Nucleus accumbens (tissue), 56 donors: ENCODE data around the gene DUSP1.

Experiments used
- DNase-seq, 56 donors: peaks; one replicate each; lab custom pipeline; 2025; lab: John Stamatoyannopoulos, UW

DUSP1 gene

DNA sequence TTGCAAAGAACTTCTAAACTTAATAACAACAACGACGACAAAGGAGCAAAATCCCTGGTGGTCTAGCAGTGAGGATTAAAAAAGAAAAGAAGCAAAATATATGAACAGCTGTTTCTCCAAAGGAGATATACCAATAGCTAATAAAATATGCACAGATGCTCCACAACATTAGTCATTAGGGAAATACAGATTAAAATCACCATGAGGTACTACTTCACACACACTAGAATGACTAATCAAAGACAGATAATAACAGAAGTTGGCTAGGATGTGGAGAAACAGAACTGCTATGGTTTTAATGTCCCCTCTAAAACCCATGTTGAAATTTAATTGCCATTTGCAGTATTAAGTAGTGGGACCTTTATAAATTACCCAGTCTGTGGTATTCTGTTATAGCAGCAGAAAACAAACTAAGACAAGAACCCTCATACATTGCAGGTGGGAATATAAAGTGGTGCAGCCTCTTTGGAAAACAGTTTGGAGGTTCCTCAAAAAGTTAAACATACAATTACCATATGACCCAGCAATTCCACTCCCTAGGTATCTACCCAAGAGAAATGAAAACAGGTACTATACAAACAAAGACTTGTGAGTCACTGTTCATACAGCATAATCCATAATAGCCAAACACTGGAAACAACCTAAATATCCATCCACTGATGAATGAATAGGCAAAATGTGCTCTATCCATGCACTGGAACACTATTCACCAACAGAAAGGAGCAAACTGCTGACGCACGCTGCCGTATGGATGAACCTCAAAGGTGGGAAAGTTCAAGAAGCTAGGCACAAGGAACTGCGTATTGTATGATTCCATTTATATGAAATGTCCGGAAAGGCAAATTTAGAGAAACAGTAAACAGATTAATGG is 11.4 kb upstream of the DUSP1 start:
- DNase-seq: no peak

DNA sequence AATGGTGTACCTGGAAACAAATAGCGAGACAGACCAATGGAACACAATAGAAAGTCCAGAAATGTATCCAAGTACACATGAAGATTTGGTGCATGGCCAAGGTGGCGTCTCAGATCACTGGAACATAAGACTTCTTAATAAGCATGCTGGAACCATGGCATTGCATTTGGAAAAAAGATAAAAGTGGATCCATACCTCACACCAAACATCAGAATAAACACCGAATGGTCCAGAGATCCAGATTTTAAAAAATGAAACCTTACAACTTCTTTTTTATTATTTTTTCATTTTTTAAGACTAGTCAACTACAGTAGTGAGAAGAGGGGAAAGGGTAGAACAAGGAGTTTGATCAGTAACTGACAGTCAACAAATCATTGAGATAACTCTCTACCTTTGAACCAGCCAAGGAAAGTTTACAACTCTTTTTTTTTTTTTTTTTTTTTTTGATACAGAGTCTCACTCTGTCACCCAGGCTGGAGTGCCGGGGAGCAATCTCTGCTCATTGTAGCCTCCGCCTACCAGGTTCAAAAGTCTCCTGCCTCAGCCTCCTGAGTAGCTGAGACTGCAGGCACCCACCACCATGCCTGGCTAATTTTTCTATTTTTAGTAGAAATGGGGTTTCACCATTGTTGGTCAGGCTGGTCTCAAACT is 8.8 kb upstream of the DUSP1 start:
- DNase-seq: no peak

DNA sequence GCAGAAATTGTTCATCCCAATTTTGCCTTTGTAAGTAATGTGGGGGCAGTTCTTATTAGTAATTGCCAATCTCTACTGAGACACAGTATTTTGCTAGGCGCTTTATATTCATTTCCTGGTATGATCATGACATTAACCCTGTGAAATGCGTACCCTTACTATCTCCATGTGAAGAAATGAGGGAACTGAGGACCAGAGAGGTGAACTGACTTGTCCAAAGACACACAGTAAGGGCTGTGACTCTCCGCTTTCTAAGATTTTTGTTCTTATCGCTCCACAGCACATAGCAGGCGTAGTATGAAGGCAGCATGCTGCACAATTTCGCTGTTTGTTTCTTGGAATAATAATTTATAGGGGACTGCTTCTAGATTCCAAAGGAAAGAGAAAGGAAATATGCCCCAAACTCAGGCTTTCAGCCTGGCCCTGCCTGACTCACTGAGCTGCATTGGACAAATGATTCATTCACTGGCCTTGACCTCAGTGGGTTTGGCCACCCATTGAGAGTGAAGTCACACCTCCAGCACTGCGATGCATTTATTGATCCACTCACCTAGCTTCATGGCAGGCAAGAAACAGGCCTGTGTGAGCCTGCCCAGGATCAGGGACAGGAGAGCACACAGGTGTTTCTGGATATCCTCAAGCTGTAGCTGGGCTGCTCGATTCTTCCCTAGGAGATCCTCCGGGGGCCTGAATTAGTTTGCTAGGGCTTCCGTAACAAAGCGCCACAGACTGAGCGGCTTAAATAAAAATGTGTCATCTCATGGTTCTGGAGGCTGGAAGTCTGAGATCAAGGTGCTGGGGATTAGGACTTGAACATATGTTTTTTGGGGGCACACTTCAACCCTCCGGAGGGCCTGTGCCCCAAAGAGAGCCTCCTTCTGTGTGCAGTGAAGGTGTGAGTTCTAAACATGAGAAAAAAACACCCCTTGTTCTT is 7.2 kb upstream of the DUSP1 start:
- DNase-seq: no peak

DNA sequence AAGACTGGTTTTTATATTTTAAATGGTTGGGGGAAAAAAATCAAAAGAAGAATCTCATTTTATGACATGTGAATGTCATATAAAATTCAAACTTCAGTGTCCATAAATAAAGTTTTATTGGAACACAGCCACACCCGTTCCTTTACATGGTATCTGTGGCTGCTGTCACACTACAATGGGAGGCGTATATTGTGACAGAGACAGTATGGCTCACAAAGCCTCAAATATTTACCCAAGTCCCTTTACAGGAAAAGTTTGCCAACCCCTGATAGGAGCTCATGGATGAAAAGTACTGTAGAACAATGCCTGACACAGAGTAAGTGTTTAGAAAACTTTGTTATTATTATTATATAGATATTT is 5.2 kb upstream of the DUSP1 start:
- no peak for DNase-seq

DNA sequence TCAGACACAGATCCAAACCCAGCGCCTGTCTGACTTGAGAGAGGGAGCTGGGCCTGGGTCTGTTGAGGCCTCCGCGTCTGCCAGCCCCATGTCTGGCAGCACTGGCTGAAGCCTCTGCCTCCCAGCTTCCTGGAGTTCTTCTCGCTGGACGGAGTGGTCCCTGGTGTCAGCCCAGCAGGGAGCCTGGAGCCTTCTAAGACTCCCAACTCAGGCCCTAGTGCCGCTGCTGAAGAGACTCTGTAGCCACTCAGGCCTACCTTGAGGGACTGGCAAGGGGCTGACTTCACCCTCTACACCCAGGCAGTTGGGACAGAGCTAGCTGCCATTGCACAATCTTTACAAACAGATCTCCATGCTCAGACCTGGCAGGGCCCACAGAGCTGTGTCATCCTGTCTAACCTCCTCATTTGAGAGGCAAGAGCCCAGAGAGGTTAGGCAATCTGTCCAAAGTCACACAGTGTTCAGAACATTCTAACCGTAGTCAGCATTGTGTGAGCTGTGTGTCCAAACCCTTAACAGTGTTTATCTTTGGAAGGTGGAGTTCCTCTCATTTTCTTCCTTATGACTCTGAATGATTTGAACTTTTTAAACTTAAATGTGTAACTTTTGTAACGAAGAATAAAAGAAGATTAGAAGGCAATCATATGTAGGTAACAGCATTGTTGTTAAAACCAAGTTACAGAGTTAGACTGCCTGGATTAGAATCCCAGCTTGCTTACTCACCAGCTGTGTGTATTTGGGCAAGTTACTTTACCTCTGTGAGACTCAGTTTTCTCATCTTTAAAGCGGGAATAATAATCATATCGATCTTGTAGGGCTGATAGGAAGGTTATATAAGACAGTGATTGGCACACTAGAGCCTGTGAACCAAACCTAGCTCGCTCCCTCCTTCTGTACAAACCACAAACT is 4.6 kb upstream of the DUSP1 start:
- no peak for DNase-seq

DNA sequence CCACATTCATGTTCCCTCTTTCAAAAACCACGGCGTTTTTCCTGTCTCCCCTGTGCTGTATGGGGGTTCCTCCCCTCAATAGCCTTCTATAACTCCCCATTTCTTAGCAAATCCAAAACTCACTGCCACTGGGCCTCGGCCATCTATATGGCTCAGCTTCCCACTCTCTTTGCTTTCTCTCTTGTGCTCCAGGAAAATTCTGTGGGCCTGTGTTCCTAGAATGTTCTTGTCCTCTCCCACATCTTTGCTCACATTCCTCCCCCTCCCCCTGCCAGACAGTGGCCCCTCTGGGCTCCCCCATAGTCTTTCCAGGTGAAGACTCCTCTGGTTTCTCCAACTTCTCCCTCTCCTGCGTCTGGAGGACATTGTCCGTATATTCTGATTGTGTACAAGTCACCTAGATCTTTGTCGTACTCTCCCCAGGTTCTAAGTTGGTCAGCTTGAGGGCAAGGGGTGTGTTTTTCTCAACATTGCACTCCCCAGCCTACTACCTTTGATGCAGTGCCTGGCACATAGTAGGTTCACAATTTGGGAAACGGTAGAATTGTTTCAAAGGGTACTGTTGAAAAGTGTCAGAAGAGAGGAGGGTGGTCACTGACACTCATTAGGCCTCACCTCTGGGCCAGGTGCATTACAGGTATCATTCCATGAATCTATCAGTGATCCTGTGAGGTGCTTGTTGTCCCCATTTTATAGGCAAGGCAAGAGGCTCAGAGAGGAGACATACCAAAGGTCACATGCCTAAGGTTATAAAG is 3.7 kb upstream of the DUSP1 start:
- DNase-seq: no peak

DNA sequence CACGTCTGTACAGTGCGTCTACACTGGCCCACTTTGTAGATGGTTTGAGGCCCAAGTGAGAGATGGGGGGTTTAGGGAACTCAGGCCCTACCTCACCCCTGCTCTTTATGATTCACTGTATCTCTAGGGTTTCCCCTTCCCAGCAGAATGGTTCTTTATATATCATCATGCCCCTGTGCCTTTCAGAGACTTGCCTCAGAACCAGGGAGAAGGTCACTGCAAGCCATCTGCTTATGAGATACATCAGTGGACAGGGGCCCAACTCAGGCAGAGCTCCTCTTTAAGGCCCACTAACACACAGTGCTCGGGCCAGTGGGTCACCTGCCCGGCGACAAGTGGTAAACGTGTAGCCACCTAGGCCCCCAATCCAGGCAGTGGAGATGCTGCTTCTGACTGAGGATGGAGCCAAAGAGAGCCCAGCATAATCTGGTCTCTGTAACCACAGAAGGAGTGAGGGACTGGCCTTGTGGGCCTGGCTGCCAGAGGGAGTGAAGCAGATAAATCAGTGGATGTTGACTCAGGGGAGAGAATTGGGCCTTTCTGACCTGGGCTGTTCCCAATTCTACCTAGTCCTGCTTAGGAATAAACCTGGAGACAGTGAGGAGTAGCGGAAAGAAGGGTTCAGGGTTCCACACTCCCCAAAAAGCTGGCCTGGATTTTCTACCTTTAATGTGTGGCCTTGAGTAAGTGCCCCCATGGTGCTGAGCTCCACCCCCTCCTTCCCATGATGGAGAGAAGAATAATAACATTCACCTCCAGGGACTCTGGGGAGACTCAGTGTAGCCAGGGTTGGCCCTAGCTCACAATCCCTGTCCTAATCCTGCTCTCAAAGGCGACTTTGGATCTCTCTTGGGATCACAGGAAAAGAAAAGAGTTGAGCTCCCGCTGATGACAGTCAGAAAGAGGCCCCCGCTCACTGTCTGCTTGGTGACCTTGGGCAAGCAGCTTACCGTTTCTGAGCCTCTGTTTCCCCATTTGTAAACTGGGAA is 2.8 kb upstream of the DUSP1 start:
- no peak for DNase-seq

DNA sequence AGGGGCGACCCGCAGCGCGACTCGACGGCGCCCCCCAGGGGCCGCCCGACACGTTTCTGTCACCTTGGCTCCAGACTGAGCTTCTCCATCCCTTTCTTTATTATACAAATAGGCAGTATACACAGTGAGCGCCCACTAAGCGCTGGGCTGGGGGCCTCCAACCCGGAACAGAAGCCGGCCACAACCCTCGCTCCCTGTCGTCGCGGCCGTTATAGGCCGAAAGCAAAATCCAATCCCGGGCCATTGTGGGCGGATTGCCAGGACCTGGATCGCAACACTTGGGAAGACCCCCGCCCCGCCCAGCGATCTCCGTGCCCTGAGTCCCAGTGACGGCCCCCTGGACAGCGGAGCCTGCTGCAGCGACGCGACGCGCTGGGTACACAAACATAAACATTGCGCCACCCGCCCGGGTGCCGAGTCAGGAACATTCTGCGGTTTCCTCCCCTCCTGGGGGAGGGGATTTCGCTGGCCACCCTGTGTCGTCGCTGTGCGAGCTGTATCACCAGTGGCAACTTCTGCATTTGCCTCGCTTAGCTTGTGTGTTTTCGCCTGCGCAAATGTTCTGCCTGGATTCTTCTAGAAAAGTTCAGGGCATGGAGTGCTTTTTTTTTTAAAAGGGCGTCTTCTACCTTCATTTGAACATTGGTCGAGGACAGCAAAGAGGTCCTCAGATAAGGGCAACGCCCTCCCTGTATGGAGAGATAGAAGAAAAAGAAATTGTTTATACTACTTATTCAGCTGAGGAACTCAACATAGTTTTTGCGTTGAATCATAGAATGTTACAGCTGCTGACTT is 1.3 kb upstream of the DUSP1 start:
- DNase-seq: peak in 39 of 56 donors; percentile 38 to 85 (median 68)

DNA sequence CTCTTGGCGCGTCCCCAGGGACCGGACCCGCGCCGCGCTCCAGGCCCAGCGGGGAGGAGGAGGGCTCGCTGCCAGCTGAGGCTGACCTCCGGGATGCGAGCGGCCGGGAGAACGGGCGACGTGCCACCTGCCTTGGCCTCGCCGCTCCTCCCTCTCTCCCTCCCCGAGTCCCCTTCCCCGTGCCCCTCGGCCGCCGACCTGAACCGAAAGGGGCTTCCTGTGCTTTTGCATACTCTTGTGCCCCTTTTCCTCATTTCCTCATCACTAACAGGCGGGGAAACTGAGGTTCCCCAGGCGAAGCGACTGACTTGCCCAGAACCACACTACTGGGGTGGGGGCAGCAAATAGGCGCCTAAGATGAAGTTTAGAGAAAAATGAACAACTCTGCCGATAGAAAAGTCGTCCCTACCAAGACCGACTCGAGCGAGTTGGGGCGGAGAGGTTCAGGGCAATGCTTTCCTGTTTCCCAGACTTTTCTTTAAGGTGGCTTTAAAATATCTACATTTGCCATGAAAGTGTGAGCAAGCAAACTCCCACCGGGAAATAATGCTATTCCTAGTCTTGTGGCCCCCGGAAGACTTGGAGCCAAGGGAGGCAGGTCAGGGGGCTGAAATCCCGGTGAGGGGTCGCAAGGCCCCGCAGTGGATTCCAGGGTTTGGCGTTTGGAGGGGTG is 580 bp upstream of the DUSP1 start:
- peak in 23 of 56 donors; percentile 46 to 81 (median 71) for DNase-seq

DNA sequence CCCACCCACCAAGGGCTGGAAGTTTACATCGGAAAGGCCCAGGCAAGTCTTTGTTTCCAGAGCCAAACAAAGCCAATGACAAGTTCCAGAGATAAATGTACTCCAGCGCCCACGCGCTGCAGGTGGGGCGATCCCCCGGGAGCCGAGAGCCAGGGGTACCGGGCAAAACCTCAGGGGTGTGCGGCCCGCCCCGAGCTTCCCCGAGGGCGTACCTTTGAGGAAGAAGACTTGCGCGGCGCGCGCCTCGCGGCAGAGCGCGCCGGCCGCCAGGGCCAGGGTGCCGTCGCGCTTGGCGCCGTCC is 671 bp downstream of the DUSP1 start:
- DNase-seq: peak in 11 of 56 donors; percentile 48 to 75 (median 62)

DNA sequence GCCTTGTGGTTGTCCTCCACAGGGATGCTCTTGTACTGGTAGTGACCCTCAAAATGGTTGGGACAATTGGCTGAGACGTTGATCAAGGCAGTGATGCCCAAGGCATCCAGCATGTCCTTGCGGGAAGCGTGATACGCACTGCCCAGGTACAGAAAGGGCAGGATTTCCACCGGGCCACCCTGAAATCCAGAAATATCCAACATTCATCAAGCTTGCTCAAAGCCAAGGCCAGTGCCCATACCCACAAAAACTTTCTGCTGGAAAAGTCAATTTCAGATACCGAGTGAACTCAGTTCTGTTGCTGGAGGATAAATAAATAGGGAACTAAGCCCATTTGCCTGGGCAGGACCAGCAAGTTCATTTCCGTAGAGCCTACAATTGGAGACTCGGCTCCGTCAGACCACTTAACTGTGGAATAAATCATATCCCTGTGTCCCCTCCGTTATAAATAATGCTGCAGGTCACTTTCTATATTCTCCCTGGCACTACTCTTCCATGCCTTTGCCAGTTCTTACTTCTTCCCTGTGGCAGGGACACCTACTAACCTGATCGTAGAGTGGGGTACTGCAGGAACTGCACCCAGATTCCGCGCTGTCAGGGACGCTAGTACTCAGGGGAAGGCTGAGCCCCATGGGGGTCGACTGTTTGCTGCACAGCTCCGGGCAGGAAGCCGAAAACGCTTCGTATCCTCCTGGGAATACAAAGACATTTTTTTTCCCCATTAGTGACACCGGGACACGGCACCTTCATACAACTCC is 1.2 kb downstream of the DUSP1 start:
- DNase-seq: peak in 3 of 56 donors; percentile 52 to 57 (median 55)

DNA sequence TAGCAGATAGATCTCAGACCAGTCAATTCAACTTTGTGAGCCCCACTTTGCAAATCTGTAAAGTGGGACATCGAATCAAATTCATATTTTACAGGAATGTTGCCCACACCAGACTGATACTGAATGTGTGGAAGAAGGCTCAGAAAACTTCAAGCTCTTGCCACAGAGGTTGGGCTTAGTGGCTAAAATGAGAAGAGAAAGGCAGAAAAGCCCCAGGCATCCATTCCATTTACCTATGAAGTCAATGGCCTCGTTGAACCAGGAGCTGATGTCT is 1.7 kb downstream of the DUSP1 start:
- no peak for DNase-seq

DNA sequence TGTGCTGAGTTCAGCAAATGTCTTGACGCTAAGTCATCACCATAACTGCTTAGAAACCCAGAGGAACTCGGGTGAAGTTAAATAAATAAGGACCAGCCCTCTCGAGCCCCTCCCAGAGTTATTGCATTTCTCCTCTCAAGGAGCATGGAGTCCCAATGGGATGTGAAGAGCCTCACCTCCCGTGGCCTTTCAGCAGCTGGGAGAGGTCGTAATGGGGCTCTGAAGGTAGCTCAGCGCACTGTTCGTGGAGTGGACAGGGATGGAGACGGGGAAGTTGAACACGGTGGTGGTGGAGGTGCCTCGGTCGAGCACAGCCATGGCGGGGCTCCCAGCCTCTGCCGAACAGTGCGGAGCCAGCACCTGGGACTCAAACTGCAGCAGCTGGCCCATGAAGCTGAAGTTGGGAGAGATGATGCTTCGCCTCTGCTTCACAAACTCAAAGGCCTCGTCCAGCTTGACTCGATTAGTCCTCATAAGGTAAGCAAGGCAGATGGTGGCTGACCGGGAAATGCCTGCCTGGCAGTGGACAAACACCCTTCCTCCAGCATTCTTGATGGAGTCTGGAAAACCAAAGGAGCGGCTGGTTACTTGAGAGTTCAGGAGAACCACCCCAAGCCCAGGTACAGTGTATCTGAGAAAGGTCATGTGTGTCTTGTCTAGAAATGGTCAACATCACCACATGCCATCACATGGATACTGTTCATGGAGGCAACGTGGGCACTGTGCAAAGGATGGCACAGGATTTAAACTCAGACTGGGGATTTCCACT is 2.2 kb downstream of the DUSP1 start:
- DNase-seq: no peak

DNA sequence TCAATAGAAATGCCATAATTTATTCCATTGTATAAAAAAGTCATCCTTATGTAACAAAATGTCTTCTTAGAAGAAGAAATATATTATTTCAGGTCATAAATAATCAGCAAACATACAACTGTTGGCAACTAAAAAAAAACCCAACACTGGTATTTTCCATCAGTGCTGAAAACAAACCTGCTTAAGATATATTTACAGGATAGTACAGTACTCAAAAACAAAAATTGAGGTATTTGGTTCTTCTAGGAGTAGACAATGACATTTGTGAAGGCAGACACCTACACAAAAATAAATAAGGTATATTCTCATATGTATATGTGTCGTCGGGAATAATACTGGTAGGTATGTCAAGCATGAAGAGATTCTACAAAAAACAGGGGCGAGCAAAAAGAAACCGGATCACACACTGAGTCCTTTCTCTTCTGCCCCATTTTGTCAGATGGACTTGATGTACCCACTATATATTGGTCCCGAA is 2.9 kb downstream of the DUSP1 start:
- no peak for DNase-seq
